ENCODE measurements around the gene NDUFA7.

GRCh38 chr19:8269724-8270123 lies 51.5 kb downstream of the NDUFA7 start:
- no peak for TF ChIP-seq CTCF (IDR thresholded peaks at IDR 0.05)
- TF ChIP-seq POLR2A (IDR thresholded peaks at IDR 0.05), result no peak

Data from adrenal gland (tissue), 5 donors.